ENCODE measurements around the gene TBC1D24. TPM values are rescaled to one million over a fixed set of nuclear protein-coding genes. Genes with fewer than 3 reads are reported as not detected.

TBC1D24 gene
- total and polyA plus RNA-seq, 9 of the 15 experiments (the other 6 are each of a cell fraction or from before 2014, with no cell fraction given) = 1.7 to 22.6 (median 7.2) TPM

GRCh38 chr16:2428784-2429033 lies 46.2 kb upstream of the TBC1D24 start (continued):
- TF ChIP-seq PKNOX1 (IDR thresholded peaks at IDR 0.05) (no peak), ZNF408 (CRISPR knock-in tag; IDR thresholded peaks at IDR 0.05; ENCODE audit: low read depth) (no peak), NR4A1 (CRISPR knock-in tag; IDR thresholded peaks at IDR 0.05) (no peak), NR4A1 (tag; IDR thresholded peaks at IDR 0.05) (peak; percentile 44; the same call in 1 of the 2 replicates), ZNF23 (CRISPR knock-in tag; IDR thresholded peaks at IDR 0.05) (no peak), FOXP4 (CRISPR knock-in tag; IDR thresholded peaks at IDR 0.05; ENCODE audit: borderline replicate concordance) (no peak), SREBF1 (IDR thresholded peaks at IDR 0.05; ENCODE audit: borderline replicate concordance, low read depth, low read length) (no peak), CBX2 (IDR thresholded peaks at IDR 0.05; ENCODE audit: insufficient read depth, low read length, poor library complexity, severe bottlenecking) (no peak), HDAC2 (IDR thresholded peaks at IDR 0.05) (peak; percentile 79; the same call in 1 of the 2 replicates), RB1 (IDR thresholded peaks at IDR 0.05; ENCODE audit: low read depth) (no peak), ZNF239 (CRISPR knock-in tag; IDR thresholded peaks at IDR 0.05) (no peak), ZNF316 (IDR thresholded peaks at IDR 0.05) (no peak), ZNF175 (CRISPR knock-in tag; IDR thresholded peaks at IDR 0.05; ENCODE audit: low read depth) (no peak), ZNF696 (CRISPR knock-in tag; conservative IDR thresholded peaks at IDR 0.05) (no peak), DMBX1 (CRISPR knock-in tag; IDR thresholded peaks at IDR 0.05; ENCODE audit: borderline replicate concordance) (peak; percentile 10; the same call in 1 of the 2 replicates), KLF1 (tag; IDR thresholded peaks at IDR 0.05) (0 out of 2 replicates have a peak, but pooled peaks have one; percentile 11), ELK3 (CRISPR knock-in tag; IDR thresholded peaks at IDR 0.05) (no peak), NR2C2 (CRISPR knock-in tag; IDR thresholded peaks at IDR 0.05) (no peak), NR2C2 (tag; IDR thresholded peaks at IDR 0.05) (peak; percentile 71; the same call in 1 of the 2 replicates), ZNF609 (CRISPR knock-in tag; IDR thresholded peaks at IDR 0.05; ENCODE audit: borderline replicate concordance) (no peak), STAG1 (CRISPR knock-in tag; IDR thresholded peaks at IDR 0.05; ENCODE audit: borderline replicate concordance) (peak; percentile 15; the same call in 1 of the 2 replicates)
